HepG2 (cell line): ENCODE measurements around the gene SMARCB1. TPM values are rescaled to one million over a fixed set of nuclear protein-coding genes. Genes with fewer than 3 reads are reported as not detected.

Experiments used
- HOXA7 ChIP-seq: sonication (generic); formaldehyde crosslinking; IDR thresholded peaks from 2 replicates; pipeline ENCODE4 v1.8.1; 2022; ENCODE audit warnings: mild to moderate bottlenecking, missing genetic modification reagents, moderate library complexity
- IRF2 ChIP-seq: IDR thresholded peaks from 2 replicates; pipeline ENCODE4 v1.6.1; 2018; ENCODE audit warnings: missing genetic modification reagents, missing compliant biosample characterization
- KLF12 ChIP-seq: sonication (generic); formaldehyde crosslinking; IDR thresholded peaks from 2 replicates; pipeline ENCODE4 v1.4.0; 2020; ENCODE audit warnings: missing genetic modification reagents, borderline replicate concordance
- MAF1 ChIP-seq: sonication (generic); formaldehyde crosslinking; IDR thresholded peaks from 2 replicates; pipeline ENCODE4 v1.5.0; 2020; ENCODE audit warnings: missing genetic modification reagents, borderline replicate concordance
- NAIF1 ChIP-seq: sonication (generic); formaldehyde crosslinking; IDR thresholded peaks from 2 replicates; pipeline ENCODE4 v1.5.0; 2020; ENCODE audit warnings: mild to moderate bottlenecking, missing genetic modification reagents, borderline replicate concordance
- ONECUT2 ChIP-seq: sonication (generic); formaldehyde crosslinking; IDR thresholded peaks from 2 replicates; pipeline ENCODE4 v1.4.0; 2020; ENCODE audit warnings: missing genetic modification reagents
- RARA ChIP-seq: IDR thresholded peaks from 2 replicates; pipeline ENCODE4 v1.6.1; 2016; ENCODE audit warnings: missing genetic modification reagents, missing compliant biosample characterization
- RORA ChIP-seq: sonication (generic); formaldehyde crosslinking; IDR thresholded peaks from 2 replicates; pipeline ENCODE4 v1.5.0; 2020; ENCODE audit warnings: mild to moderate bottlenecking, missing genetic modification reagents, moderate library complexity
- TGIF2 ChIP-seq: IDR thresholded peaks from 2 replicates; pipeline ENCODE4 v1.6.1; 2016; ENCODE audit warnings: control low read depth, missing compliant biosample characterization
- TOPORS ChIP-seq: sonication (generic); formaldehyde crosslinking; IDR thresholded peaks from 2 replicates; pipeline ENCODE4 v1.8.0; 2023; ENCODE audit warnings: mild to moderate bottlenecking, missing genetic modification reagents
- ZIK1 ChIP-seq: sonication (generic); formaldehyde crosslinking; IDR thresholded peaks from 2 replicates; pipeline ENCODE4 v1.5.0; 2020; ENCODE audit warnings: mild to moderate bottlenecking, low read depth, missing genetic modification reagents, borderline replicate concordance
- ZNF260 ChIP-seq: sonication (generic); formaldehyde crosslinking; IDR thresholded peaks from 2 replicates; pipeline ENCODE4 v1.4.0; 2020; ENCODE audit warnings: missing genetic modification reagents, low read depth, mild to moderate bottlenecking, borderline replicate concordance
- ZNF292 ChIP-seq: sonication (generic); formaldehyde crosslinking; IDR thresholded peaks from 2 replicates; pipeline ENCODE4 v1.8.1; 2022; ENCODE audit warnings: mild to moderate bottlenecking, low read depth, missing genetic modification reagents, borderline replicate concordance
- ZNF557 ChIP-seq: sonication (generic); formaldehyde crosslinking; IDR thresholded peaks from 2 replicates; pipeline ENCODE4 v1.4.0; 2020; ENCODE audit warnings: missing genetic modification reagents
- ZNF775 ChIP-seq: sonication (generic); formaldehyde crosslinking; IDR thresholded peaks from 2 replicates; pipeline ENCODE4 v1.4.0; 2020; ENCODE audit warnings: missing genetic modification reagents, mild to moderate bottlenecking, moderate library complexity, borderline replicate concordance
- ZNF781 ChIP-seq: sonication (generic); formaldehyde crosslinking; IDR thresholded peaks from 2 replicates; pipeline ENCODE4 v1.5.1; 2020; ENCODE audit warnings: borderline replicate concordance, mild to moderate bottlenecking, missing genetic modification reagents; ENCODE audit errors: not compliant biosample characterization
- polyA plus RNA-seq, 8 experiments: library from polyadenylated mRNA; depleted of rRNA in 3 of 8; stranded (reverse) in 7 of 8; unstranded in 1 of 8; fragments of >200 nt; fragmentation: Illumina TruSeq in 4 of 8; extraction: Trizol in 4 of 8; gene quantifications; 2 replicates each; pipeline versions ENCODE4 v1.2.1 to v1.2.3, GENCODE V29; 2011 to 2016; ENCODE audit warnings: low read depth in 4 of 8, missing spikeins in 1 of 8, mixed read lengths in 1 of 8; ENCODE audit not compliant: insufficient read depth in 1 of 8
- total RNA-seq, 5 experiments: library from RNA; depleted of rRNA; stranded (reverse); fragments of >200 nt; fragmentation: Illumina TruSeq; extraction: Trizol; gene quantifications; 2 replicates each; pipeline ENCODE4 v1.2.3, GENCODE V29; 2016; ENCODE audit warnings: low read depth in 1 of 5
- TF ChIP-seq, protein P1 (sequence below), 2 experiments: sonication (generic) in 1 of 2; formaldehyde crosslinking in 1 of 2; IDR thresholded peaks; 2 replicates each; pipeline versions ENCODE4 v1.5.1 to v1.6.1; 2011 to 2020; ENCODE audit warnings: borderline replicate concordance in 1 of 2, low read depth in 1 of 2, low read length in 1 of 2, mild to moderate bottlenecking in 1 of 2, missing genetic modification reagents in 1 of 2, moderate library complexity in 1 of 2
- TF ChIP-seq, protein P2 (sequence below): sonication (generic); formaldehyde crosslinking; IDR thresholded peaks from 2 replicates; pipeline ENCODE4 v1.5.0; 2020; ENCODE audit warnings: missing genetic modification reagents

Gene SMARCB1
- total and polyA plus RNA-seq, 2 of the 13 experiments (the other 11 are each of a cell fraction or from before 2014, with no cell fraction given): 74.0 to 166 TPM

DNA sequence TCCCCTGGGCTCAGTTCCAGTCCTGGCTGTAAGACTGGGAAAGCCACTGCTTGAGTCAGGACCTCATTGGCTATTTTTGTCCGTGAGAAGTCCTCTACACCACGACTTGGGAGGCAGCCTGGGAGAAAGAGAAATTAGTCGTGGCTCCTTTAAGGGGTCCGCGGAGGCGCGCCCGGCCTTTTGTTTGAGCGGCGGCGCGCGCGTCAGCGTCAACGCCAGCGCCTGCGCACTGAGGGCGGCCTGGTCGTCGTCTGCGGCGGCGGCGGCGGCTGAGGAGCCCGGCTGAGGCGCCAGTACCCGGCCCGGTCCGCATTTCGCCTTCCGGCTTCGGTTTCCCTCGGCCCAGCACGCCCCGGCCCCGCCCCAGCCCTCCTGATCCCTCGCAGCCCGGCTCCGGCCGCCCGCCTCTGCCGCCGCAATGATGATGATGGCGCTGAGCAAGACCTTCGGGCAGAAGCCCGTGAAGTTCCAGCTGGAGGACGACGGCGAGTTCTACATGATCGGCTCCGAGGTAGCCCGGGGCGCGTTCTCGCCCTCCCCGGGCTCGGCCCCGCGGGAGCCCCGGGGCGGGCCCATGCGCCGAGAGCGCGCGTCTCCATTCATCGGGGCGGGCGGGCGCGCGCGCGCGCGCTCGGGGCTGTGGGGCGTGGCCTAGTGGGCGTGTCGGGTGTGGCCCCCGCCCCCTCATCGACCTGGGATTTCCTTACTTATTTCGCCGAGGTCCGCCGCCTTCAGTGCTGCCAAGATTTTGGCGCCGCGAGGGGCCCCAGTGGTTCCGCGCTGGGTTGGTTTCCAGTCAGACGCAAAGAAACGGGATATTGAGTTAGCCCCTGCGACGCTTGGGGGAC, at the start of gene SMARCB1 (continued):
- TF ChIP-seq NAIF1 (CRISPR knock-in tag): no peak
- TF ChIP-seq RORA (CRISPR knock-in tag): no peak
- TF ChIP-seq ONECUT2 (CRISPR knock-in tag): peak; percentile 64; the same call in 1 of the 2 replicates
- TF ChIP-seq ZNF775 (CRISPR knock-in tag): no peak
- no peak for TF ChIP-seq KLF12
- TF ChIP-seq ZNF557 (CRISPR knock-in tag): no peak
- TF ChIP-seq ZNF781 (CRISPR knock-in tag): no peak
- peak; percentile 27; the same call in 1 of the 2 replicates for TF ChIP-seq IRF2
- no peak for TF ChIP-seq ZNF260 (CRISPR knock-in tag)
- 0 out of 2 replicates have a peak, but pooled peaks have one; percentile 61 for TF ChIP-seq TOPORS (CRISPR knock-in tag)
- TF ChIP-seq ZIK1 (CRISPR knock-in tag): no peak
- no peak for TF ChIP-seq RARA (CRISPR knock-in tag)
- TF ChIP-seq, protein P1, sequence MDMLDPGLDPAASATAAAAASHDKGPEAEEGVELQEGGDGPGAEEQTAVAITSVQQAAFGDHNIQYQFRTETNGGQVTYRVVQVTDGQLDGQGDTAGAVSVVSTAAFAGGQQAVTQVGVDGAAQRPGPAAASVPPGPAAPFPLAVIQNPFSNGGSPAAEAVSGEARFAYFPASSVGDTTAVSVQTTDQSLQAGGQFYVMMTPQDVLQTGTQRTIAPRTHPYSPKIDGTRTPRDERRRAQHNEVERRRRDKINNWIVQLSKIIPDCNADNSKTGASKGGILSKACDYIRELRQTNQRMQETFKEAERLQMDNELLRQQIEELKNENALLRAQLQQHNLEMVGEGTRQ (IDR thresholded peaks at IDR 0.05; ENCODE audit: low read depth, low read length): no peak
- TF ChIP-seq, protein P1 (CRISPR knock-in tag; IDR thresholded peaks at IDR 0.05; ENCODE audit: borderline replicate concordance): no peak
- TF ChIP-seq, protein P2, sequence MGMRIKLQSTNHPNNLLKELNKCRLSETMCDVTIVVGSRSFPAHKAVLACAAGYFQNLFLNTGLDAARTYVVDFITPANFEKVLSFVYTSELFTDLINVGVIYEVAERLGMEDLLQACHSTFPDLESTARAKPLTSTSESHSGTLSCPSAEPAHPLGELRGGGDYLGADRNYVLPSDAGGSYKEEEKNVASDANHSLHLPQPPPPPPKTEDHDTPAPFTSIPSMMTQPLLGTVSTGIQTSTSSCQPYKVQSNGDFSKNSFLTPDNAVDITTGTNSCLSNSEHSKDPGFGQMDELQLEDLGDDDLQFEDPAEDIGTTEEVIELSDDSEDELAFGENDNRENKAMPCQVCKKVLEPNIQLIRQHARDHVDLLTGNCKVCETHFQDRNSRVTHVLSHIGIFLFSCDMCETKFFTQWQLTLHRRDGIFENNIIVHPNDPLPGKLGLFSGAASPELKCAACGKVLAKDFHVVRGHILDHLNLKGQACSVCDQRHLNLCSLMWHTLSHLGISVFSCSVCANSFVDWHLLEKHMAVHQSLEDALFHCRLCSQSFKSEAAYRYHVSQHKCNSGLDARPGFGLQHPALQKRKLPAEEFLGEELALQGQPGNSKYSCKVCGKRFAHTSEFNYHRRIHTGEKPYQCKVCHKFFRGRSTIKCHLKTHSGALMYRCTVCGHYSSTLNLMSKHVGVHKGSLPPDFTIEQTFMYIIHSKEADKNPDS: no peak
- no peak for TF ChIP-seq ZNF292 (CRISPR knock-in tag)
- TF ChIP-seq TGIF2: no peak
- TF ChIP-seq MAF1: 0 out of 2 replicates have a peak, but pooled peaks have one; percentile 25
- TF ChIP-seq HOXA7 (CRISPR knock-in tag): no peak
